Bone marrow (tissue), 2 donors: ENCODE results near the gene RABGGTA.

ENCODE experiments used
- DNase-seq, 2 donors: peaks; one replicate each; lab custom pipeline; 2025; lab: John Stamatoyannopoulos, UW

The RABGGTA gene

DNA sequence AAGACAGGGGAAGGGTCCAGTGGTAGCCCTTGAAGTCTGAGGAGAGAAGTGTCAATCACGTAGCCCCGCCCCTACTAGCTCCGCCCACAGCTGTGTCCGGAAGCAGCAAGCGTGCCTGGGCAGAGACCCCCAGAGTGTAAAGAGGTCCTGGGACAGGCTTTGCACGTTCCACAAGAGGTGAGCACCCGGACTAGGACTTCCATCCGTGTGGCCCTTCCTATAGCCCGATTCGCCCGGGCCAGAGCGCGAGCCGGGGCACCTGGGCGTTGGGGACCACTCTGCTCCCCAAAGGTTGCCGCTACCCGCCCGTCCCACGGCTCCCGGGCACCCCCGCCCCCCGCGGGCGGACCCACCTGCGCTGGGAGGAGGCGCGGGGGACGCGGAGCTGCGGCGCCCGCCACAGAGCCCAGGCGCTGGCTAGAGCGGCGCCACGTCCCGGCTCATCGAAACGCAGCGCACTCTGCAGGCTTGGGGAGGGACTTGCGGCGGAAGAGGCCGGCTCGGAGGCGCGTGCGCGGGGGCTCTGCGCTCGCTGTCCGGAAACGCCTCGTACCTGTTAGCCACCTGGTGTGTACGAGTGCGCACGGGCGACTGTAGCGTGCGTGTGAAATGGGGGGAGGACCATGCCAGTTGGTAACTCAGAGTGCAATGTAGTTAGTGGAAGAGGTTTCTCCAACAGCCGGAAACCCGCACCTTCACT lies at the start of gene RABGGTA:
Gene RABGGTA, minus strand, starts transcription at position 464 of the 700 bp plus-strand sequence. CDS start 482 bp downstream, outside the sequence.
- DNase-seq, result peak; percentile 57 to 80

DNA sequence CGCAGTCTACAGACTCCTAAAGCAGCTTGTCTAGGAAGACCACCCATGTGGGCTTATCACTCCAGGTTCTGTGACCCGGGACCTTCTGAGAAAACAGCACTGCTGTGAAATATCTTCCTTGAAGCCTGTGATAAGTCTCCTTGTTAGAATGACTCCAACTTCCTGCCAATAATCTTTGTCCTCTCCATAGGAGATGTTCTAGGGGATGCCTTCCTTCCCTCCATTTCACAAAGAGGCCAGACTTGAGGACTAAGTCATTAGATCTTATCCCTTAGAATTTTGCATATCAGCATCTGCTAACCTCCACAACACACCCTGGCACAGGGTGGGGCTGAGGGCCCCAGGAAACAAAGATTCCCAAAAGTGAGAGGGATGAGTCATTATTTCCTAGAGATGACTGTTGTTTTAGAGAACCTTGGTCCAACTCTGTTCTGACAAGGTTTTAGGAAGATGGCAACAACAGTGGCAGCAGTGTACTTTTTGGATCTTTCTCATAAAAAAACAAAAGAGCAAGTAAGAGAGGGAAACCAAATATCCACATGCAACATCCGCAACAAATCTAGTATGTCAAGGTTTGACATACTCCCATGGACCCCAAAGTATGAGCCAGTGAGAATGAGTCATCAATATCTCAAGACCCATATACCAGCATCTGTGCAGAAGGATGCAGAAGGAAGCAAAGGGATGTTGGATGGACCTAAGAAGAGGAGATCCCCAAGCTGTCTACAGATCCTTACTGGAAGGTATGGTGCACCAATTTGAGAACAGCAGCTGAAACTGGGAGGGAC lies 45.9 kb upstream of the RABGGTA start:
- peak in 1 of 2 donors; percentile 27 for DNase-seq

DNA sequence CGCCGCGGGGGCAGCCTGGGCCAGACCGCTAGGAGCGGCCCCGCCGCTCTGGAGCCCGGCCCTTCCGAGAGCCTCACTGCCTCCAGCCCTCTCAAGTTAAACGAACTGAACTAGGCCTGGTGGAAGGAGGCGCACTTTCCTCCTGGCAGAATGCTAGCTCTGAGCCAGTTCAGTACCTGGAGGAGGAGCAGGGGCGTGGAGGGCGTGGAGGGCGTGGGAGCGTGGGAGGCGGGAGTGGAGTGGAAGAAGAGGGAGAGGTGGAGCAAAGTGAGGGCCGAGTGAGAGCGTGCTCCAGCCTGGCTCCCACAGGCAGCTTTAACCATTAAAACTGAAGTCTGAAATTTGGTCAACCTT lies 45.2 kb upstream of the RABGGTA start:
- no peak for DNase-seq

DNA sequence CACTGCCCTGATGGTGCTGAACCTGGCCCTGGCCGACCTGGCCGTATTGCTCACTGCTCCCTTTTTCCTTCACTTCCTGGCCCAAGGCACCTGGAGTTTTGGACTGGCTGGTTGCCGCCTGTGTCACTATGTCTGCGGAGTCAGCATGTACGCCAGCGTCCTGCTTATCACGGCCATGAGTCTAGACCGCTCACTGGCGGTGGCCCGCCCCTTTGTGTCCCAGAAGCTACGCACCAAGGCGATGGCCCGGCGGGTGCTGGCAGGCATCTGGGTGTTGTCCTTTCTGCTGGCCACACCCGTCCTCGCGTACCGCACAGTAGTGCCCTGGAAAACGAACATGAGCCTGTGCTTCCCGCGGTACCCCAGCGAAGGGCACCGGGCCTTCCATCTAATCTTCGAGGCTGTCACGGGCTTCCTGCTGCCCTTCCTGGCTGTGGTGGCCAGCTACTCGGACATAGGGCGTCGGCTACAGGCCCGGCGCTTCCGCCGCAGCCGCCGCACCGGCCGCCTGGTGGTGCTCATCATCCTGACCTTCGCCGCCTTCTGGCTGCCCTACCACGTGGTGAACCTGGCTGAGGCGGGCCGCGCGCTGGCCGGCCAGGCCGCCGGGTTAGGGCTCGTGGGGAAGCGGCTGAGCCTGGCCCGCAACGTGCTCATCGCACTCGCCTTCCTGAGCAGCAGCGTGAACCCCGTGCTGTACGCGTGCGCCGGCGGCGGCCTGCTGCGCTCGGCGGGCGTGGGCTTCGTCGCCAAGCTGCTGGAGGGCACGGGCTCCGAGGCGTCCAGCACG lies 44.6 kb upstream of the RABGGTA start:
- no peak for DNase-seq

DNA sequence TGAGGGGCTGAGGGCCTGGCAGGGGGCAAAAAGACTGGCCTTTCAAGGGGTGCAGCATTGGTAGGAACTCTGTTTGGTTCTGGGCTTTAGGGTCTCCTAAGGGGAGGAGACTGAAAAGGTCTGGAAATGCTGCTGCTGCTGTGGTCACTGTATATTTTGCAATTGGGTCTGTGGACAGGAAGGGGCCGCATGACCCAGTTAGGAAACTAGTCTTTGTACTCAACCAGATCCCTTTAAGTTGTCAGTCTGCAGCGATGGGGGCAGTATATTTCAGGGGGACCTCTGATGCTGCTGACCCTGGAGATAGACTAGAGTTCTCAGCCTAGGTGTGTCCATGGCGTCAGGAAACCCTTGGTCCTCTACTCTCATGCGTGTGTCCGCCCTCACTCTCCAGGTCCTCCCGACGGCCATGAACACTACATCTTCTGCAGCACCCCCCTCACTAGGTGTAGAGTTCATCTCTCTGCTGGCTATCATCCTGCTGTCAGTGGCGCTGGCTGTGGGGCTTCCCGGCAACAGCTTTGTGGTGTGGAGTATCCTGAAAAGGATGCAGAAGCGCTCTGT lies 43.9 kb upstream of the RABGGTA start:
- no peak for DNase-seq

GRCh38 chr14:24314377-24315193 lies 43.2 kb upstream of the RABGGTA start:
- no peak for DNase-seq

GRCh38 chr14:24313913-24314312 lies 42.5 kb upstream of the RABGGTA start:
- DNase-seq, result peak in 1 of 2 donors; percentile 44

DNA sequence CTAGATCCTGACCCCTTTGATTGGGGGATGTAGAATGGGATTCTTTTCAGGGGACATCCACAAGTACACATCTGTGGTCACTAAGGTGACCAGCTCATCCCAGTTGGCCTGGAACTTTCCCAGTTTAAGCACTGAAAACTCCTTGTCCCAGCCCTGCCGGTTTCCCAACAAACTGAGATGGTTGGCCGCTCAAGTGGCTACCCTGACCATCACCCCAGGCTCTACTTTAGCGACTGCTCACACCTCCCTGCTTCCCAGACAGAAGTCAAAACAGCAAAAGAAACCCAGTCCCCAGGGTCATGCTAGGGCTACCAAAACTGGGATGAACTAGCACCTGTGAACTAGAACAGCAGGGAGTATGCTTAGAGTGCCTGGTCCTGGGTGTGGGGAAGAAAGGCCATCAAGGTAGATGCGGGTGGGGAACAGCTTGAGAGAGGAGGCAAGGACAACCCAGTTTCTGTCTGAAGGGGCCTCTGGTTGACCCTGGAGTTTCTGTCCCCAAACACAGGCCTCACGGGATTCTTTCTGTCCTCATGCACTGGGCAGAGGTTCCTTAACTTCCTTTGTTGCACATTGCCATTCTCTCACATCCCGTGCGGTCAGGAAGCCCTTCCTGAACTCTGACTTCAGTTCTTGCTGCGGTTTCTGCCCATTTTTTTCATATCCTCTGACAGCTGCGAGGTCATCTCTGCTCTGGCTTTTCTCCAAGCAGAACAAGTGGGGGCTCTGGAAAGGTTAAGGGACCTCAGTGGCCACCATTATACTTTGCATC lies 41.5 kb upstream of the RABGGTA start:
- peak; percentile 20 to 67 for DNase-seq

GRCh38 chr14:24311837-24312615 lies 40.6 kb upstream of the RABGGTA start:
- DNase-seq, result peak in 1 of 2 donors; percentile 36

GRCh38 chr14:24310646-24311604 lies 39.5 kb upstream of the RABGGTA start, which contains the start of gene LTB4R:
Gene LTB4R (plus strand): TSS chr14:24311502. CDS start chr14:24315652, 4,150 bp downstream.
- peak; percentile 20 to 65 for DNase-seq

GRCh38 chr14:24310265-24310645 lies 38.9 kb upstream of the RABGGTA start:
- no peak for DNase-seq

DNA sequence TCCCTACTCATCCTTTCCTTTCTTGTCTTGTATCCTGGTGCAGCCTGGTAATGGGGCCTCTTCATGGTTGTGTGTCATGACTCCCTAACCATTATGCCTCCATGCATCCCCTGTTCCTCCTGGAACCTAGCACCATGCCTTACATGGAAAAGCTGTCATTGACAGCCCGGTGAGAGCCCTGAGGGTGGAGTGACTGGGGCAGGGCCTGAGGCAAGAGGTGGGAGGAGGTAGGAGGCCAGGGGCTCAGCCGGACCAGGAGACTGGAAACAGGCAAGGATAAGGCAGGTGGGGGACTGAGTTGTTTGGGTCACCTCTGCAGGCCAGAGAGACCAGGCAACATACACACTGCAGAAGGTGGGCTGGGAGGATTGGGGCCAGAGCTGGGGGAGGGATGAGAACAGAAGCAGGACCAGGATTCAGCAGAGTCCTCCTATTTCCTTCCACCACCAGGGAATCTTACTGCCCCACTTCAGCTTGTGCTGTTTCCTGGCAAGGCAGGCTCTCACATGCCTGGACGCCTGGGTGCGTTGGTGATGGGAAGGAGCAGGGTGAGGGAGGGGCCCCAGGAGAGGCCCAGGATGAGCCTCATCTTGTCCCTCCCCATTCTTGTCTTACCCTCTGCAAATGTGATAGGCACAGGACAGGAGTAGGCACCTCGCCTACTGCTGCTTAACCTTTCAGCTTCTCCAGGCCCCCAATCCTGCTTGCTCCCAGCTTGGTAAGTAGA lies 38.3 kb upstream of the RABGGTA start, which contains the start of gene LTB4R2:
Gene LTB4R2, plus strand, starts transcription at position 603 of the 727 bp plus-strand sequence. CDS start 525 bp downstream, outside the sequence.
- DNase-seq, result no peak

DNA sequence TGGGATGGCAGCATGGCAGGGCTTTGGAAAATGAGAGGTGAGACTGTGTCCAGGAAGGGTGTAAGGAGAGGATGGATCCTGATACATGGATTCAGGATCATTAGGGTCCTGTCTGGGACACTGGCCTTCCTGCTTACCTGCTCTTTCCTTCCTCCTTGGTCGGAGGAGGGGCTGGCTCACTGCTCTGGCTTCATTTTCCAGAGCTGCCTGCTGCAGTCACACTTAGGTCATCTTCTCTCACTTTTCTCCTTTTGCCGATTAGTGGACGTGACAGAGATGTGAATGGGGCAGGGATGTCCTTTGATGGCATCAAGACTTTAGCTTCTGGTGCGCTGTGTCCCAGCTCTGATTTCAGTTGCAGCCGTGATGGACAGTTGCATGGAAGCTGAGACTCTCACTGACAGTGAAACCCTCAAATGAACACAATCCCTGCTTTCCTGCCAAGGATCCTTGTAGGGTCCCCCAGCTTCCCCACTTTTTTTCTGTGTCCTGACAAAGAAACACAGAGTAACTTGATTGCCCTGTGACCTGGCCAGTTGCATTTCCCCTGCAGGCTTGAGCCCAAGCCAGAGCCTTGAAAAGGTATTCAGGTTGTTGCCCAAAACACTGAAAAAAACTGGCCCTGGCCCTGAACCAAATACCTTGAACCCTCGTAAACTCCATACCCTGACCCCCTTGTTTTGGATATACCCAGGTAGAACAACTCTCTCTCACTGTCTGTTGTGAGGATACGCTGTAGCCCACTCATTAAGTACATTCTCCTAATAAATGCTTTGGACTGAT lies 37.1 kb upstream of the RABGGTA start:
- DNase-seq, result no peak

DNA sequence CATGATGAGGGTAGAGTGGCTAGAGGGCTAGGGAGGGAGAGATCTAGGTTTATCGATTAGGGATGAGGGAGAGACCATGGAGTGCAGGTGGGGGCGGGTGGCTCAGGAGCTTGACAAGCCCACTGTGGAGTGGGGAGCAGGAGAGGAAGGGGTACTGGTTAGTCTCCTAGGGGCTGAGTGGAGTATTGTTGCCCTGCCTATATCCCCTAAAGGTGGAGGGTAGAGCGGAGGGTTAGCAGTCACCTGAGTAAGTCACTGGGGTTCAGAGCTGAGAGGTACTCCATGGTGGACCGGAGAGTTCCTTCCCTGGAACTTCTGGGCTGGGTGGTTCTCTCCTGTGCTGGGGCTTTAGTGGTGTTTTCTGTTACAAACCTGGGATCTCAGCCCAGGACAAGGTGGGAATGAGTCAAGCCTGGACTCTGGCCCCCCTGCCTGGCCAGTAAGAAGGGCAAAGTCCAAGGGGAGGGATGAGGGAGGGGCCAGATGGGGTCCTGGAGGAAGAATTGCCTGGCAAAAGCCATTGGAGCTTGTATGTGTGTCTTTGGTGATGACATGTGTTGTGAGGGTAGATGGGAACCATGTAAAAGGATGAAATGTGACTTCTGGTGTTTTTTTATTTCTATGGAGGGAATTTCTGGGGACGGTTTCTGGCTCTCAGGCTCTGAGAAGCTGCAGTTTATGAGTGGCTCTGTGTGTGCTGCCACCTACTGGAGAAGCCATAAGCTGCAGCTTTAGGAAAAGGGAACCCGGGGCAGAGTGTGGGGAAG lies 36.4 kb upstream of the RABGGTA start, which contains the start of gene CIDEB:
Gene CIDEB, minus strand, starts transcription at position 403 of the 767 bp plus-strand sequence. Its CDS starts 119 bp downstream, at position 284.
- DNase-seq, result peak; percentile 29 to 52

GRCh38 chr14:24307156-24307574 lies 35.8 kb upstream of the RABGGTA start:
- no peak for DNase-seq

DNA sequence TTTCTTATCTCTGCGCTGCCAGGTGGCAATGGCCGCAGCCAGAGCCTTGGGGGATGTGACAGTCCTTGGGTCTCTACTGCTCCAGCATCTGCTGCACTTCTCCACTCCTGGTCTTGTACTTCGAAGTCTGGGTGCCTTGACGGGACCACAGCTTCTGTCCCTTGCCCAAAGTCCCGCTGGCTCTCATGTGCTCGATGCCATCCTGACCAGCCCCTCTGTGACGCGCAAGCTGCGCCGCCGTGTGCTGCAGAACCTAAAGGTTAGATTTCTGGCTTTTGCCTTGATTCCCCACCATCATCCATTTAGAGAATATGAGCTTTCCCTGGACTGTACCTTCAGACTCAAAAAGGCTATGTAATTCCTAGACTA lies 32.6 kb upstream of the RABGGTA start:
- DNase-seq, result no peak
